ENCODE data around the gene RSBN1.

DNA sequence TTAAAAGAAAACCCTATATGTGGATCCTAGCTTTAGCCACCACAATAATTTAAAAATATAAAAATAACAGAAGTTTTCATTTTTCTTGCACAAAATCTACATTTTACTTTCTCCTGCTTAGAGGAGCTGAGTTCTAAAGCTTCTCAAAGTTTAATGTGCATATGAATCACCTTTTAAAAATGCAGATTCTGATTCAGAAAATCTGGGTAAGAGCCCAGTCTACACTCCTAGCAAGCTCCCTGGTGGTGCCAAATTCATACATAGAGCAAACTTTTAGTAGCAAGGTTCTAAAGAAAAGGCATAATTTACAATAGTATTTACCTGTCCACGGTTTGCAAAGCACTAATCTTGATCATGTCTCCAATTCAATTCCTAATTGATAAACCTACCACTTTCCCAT lies 19.3 kb downstream of the RSBN1 start:
- no peak for TF ChIP-seq RFX5 (IDR thresholded peaks at IDR 0.05; ENCODE audit: low read depth, low read length)
- TF ChIP-seq, protein P1, sequence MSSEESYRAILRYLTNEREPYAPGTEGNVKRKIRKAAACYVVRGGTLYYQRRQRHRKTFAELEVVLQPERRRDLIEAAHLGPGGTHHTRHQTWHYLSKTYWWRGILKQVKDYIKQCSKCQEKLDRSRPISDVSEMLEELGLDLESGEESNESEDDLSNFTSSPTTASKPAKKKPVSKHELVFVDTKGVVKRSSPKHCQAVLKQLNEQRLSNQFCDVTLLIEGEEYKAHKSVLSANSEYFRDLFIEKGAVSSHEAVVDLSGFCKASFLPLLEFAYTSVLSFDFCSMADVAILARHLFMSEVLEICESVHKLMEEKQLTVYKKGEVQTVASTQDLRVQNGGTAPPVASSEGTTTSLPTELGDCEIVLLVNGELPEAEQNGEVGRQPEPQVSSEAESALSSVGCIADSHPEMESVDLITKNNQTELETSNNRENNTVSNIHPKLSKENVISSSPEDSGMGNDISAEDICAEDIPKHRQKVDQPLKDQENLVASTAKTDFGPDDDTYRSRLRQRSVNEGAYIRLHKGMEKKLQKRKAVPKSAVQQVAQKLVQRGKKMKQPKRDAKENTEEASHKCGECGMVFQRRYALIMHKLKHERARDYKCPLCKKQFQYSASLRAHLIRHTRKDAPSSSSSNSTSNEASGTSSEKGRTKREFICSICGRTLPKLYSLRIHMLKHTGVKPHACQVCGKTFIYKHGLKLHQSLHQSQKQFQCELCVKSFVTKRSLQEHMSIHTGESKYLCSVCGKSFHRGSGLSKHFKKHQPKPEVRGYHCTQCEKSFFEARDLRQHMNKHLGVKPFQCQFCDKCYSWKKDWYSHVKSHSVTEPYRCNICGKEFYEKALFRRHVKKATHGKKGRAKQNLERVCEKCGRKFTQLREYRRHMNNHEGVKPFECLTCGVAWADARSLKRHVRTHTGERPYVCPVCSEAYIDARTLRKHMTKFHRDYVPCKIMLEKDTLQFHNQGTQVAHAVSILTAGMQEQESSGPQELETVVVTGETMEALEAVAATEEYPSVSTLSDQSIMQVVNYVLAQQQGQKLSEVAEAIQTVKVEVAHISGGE (CRISPR knock-in tag; IDR thresholded peaks at IDR 0.05), result no peak
- TF ChIP-seq, protein P2, sequence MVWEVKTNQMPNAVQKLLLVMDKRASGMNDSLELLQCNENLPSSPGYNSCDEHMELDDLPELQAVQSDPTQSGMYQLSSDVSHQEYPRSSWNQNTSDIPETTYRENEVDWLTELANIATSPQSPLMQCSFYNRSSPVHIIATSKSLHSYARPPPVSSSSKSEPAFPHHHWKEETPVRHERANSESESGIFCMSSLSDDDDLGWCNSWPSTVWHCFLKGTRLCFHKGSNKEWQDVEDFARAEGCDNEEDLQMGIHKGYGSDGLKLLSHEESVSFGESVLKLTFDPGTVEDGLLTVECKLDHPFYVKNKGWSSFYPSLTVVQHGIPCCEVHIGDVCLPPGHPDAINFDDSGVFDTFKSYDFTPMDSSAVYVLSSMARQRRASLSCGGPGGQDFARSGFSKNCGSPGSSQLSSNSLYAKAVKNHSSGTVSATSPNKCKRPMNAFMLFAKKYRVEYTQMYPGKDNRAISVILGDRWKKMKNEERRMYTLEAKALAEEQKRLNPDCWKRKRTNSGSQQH (CRISPR knock-in tag; IDR thresholded peaks at IDR 0.05), result no peak
- no peak for TF ChIP-seq SOX6 (IDR thresholded peaks at IDR 0.05)
- TF ChIP-seq, protein P3, sequence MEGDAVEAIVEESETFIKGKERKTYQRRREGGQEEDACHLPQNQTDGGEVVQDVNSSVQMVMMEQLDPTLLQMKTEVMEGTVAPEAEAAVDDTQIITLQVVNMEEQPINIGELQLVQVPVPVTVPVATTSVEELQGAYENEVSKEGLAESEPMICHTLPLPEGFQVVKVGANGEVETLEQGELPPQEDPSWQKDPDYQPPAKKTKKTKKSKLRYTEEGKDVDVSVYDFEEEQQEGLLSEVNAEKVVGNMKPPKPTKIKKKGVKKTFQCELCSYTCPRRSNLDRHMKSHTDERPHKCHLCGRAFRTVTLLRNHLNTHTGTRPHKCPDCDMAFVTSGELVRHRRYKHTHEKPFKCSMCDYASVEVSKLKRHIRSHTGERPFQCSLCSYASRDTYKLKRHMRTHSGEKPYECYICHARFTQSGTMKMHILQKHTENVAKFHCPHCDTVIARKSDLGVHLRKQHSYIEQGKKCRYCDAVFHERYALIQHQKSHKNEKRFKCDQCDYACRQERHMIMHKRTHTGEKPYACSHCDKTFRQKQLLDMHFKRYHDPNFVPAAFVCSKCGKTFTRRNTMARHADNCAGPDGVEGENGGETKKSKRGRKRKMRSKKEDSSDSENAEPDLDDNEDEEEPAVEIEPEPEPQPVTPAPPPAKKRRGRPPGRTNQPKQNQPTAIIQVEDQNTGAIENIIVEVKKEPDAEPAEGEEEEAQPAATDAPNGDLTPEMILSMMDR (IDR thresholded peaks at IDR 0.05 in 2 of 3, conservative IDR thresholded peaks at IDR 0.05 in 1 of 3; ENCODE audit: insufficient read depth in 2 of 3, low read depth in 1 of 3, low read length in 3 of 3), result no peak
- no peak for TF ChIP-seq CBX5 (IDR thresholded peaks at IDR 0.05; ENCODE audit: borderline replicate concordance, low read depth)
- no peak for TF ChIP-seq ZNF274 (IDR thresholded peaks at IDR 0.05; ENCODE audit: borderline replicate concordance, low read depth, low read length)
- TF ChIP-seq, protein P4, sequence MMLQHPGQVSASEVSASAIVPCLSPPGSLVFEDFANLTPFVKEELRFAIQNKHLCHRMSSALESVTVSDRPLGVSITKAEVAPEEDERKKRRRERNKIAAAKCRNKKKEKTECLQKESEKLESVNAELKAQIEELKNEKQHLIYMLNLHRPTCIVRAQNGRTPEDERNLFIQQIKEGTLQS (IDR thresholded peaks at IDR 0.05), result no peak
- TF ChIP-seq, protein P4 (CRISPR knock-in tag; conservative IDR thresholded peaks at IDR 0.05), result no peak
- TF ChIP-seq, protein P5, sequence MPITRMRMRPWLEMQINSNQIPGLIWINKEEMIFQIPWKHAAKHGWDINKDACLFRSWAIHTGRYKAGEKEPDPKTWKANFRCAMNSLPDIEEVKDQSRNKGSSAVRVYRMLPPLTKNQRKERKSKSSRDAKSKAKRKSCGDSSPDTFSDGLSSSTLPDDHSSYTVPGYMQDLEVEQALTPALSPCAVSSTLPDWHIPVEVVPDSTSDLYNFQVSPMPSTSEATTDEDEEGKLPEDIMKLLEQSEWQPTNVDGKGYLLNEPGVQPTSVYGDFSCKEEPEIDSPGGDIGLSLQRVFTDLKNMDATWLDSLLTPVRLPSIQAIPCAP (CRISPR knock-in tag; IDR thresholded peaks at IDR 0.05; ENCODE audit: borderline replicate concordance), result no peak
